Tibial nerve (tissue), 4 donors: ENCODE data around the gene ERMARD. TPM values are rescaled to one million over a fixed set of nuclear protein-coding genes. Genes with fewer than 3 reads are reported as not detected.

Experiments
- DNase-seq, 2 donors: peaks; one replicate each; pipeline ENCODE4 v3.0.0-alpha.2; 2019; ENCODE audit warnings: low spot score in 2 of 2
- H3K27ac ChIP-seq, 4 donors: fragments of 200-600 bp; sonication (generic) in 3 of 4; one replicate each; pipeline ENCODE4 v1.5.1; 2017 to 2019; ENCODE audit warnings: mild to moderate bottlenecking in 1 of 4
- H3K27me3 ChIP-seq, 2 donors: fragments of 200-600 bp; sonication (generic) in 1 of 2; one replicate each; pipeline versions ENCODE4 v1.5.1 to v1.6.0; 2017 to 2019
- H3K36me3 ChIP-seq, 3 donors: fragments of 200-600 bp; sonication (generic); one replicate each; pipeline ENCODE4 v1.5.1; 2018 to 2019
- H3K4me1 ChIP-seq, 4 donors: fragments of 200-600 bp; sonication (generic) in 3 of 4; one replicate each; pipeline ENCODE4 v1.5.1; 2017 to 2019
- H3K4me3 ChIP-seq, 4 donors: fragments of 200-600 bp; sonication (generic) in 3 of 4; one replicate each; pipeline ENCODE4 v1.5.1; 2017 to 2019; ENCODE audit warnings: mild to moderate bottlenecking in 1 of 4, moderate library complexity in 1 of 4
- H3K9me3 ChIP-seq, 4 donors: fragments of 200-600 bp; sonication (generic) in 3 of 4; one replicate each; pipeline ENCODE4 v1.5.1; 2017 to 2019
- CTCF ChIP-seq, 5 experiments: fragments of 200-600 bp in 3 of 5; fragments of 450-650 bp in 2 of 5; sonication (generic) in 3 of 5; IDR thresholded peaks; one replicate each; pipeline ENCODE4 v1.5.1; 2016 to 2019; ENCODE audit warnings: antibody characterized with exemption in 5 of 5, mild to moderate bottlenecking in 3 of 5, moderate library complexity in 2 of 5
- EP300 ChIP-seq, 2 donors: sonication (generic); formaldehyde crosslinking; IDR thresholded peaks; one replicate each; pipeline ENCODE4 v1.6.1; 2017; ENCODE audit warnings: antibody characterized with exemption in 2 of 2, mild to moderate bottlenecking in 1 of 2
- POLR2A ChIP-seq, 2 donors: fragments of 450-650 bp; IDR thresholded peaks; one replicate each; pipeline ENCODE4 v1.6.1; 2017; ENCODE audit warnings: antibody characterized with exemption in 2 of 2, mild to moderate bottlenecking in 2 of 2, moderate library complexity in 2 of 2
- WGBS, 2 donors: methylation state at CpG; one replicate each; pipeline ENCODE4 v1.1.5; 2018; 5-methylcytosine and 5-hydroxymethylcytosine counted together
- total RNA-seq, 4 donors: library from RNA; depleted of rRNA; stranded (reverse); fragments of >200 nt; gene quantifications; one replicate each; pipeline ENCODE4 v1.1.0, GENCODE V29; 2016

The ERMARD gene
- total RNA-seq, 4 donors from 2014 or later: 27.4 to 58.3 (median 41.6) TPM

- 22 to 29% methylated on average over 21 to 29 of the region's 29 CpGs for WGBS, 2 donors
- peak in 1 of 2 donors; percentile 50 for DNase-seq
- TF ChIP-seq EP300 (IDR thresholded peaks at IDR 0.05) (peak in 1 of 2 donors; percentile 76), CTCF (IDR thresholded peaks at IDR 0.05) (no peak), POLR2A (IDR thresholded peaks at IDR 0.05) (peak in 1 of 2 donors; percentile 43)
Measured at GRCh38 chr6:169725125-169726048, 26.0 kb upstream of the ERMARD start.

GRCh38 chr6:169726049-169726400 lies 25.4 kb upstream of the ERMARD start:
- H3K27ac ChIP-seq: peak overlapping the region in 2 of 4 donors; percentile 97 to 98

More at GRCh38 chr6:169725125-169726048, 26.0 kb upstream of the ERMARD start:
- H3K27ac ChIP-seq: peak overlapping the region; percentile 87 to 98 (median 96)
- no peaks in the 10 kb centered on the region for H3K9me3 ChIP-seq
- H3K4me3 ChIP-seq: peak overlapping the region; percentile 61 to 79 (median 70)
- no peaks in the 10 kb centered on the region for H3K36me3 ChIP-seq
- peaks cover 4 to 44% (median 14%) of the 10 kb centered on the region in 4 donors for H3K4me1 ChIP-seq
- H3K27me3 ChIP-seq: no peaks in the 10 kb centered on the region

GRCh38 chr6:169726963-169727362 lies 24.5 kb upstream of the ERMARD start:
- Histone ChIP-seq H3K4me3 (no peak overlapping the region), H3K9me3 (no peaks in the 10 kb centered on the region), H3K36me3 (no peaks in the 10 kb centered on the region), H3K4me1 (peaks cover 4 to 28% (median 6%) of the 10 kb centered on the region in 4 donors), H3K27me3 (no peaks in the 10 kb centered on the region), H3K27ac (peak overlapping the region in 1 of 4 donors; percentile 98)
- DNase-seq: no peak
- TF ChIP-seq EP300 (IDR thresholded peaks at IDR 0.05) (no peak), POLR2A (IDR thresholded peaks at IDR 0.05) (no peak), CTCF (IDR thresholded peaks at IDR 0.05) (no peak)

More at GRCh38 chr6:169726049-169726400, 25.4 kb upstream of the ERMARD start:
- 91 to 94% methylated on average over 1 of the region's 1 CpG for WGBS, 2 donors
- Histone ChIP-seq H3K9me3 (no peaks in the 10 kb centered on the region), H3K36me3 (no peaks in the 10 kb centered on the region), H3K27me3 (no peaks in the 10 kb centered on the region), H3K4me3 (no peak overlapping the region), H3K4me1 (peaks cover 4 to 37% (median 13%) of the 10 kb centered on the region in 4 donors)
- DNase-seq: no peak
- no peak for TF ChIP-seq CTCF (IDR thresholded peaks at IDR 0.05)
- TF ChIP-seq POLR2A (IDR thresholded peaks at IDR 0.05): no peak
- TF ChIP-seq EP300 (IDR thresholded peaks at IDR 0.05): no peak

- H3K27me3 ChIP-seq: no peaks in the 10 kb centered on the region
- H3K4me1 ChIP-seq: peaks cover 0 to 16% (median 2%) of the 10 kb centered on the region in 4 donors
- H3K36me3 ChIP-seq: no peaks in the 10 kb centered on the region
- no peak for DNase-seq
- H3K9me3 ChIP-seq: no peaks in the 10 kb centered on the region
- H3K4me3 ChIP-seq: no peak overlapping the region
- TF ChIP-seq CTCF (IDR thresholded peaks at IDR 0.05): no peak
- no peak for TF ChIP-seq EP300 (IDR thresholded peaks at IDR 0.05)
- TF ChIP-seq POLR2A (IDR thresholded peaks at IDR 0.05): no peak
- H3K27ac ChIP-seq: no peak overlapping the region
Measured at GRCh38 chr6:169729961-169730360, 21.5 kb upstream of the ERMARD start.
